GM19438 (cell line): ENCODE measurements around the gene ANO1.

Source experiments
- ATAC-seq: cut with Tn5 transposase; IDR thresholded peaks from one replicate; pipeline ENCODE4 v1.9.1; 2021; ENCODE audit warnings: low read depth; ENCODE audit not compliant: unreplicated experiment

Gene ANO1

DNA sequence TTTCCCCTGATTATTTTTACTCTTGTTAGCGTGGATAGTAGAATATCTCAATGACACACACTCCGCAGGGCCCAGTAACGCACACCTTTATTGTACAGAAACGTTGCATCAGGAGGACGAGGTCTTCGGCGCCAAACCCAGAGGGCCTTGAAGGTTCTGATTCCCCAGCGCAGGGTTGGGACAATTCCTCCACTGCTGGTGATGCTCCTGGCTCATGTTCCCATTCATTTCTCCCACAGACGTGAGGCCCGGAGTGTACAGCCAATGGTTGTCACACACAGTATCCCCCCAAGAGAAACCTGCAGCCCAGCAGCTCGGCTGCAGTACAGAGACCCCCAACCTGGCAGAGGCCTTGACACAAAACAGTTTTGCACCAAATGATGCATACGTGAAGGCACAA, 6.1 kb upstream of the ANO1 start:
- no peak for ATAC-seq

DNA sequence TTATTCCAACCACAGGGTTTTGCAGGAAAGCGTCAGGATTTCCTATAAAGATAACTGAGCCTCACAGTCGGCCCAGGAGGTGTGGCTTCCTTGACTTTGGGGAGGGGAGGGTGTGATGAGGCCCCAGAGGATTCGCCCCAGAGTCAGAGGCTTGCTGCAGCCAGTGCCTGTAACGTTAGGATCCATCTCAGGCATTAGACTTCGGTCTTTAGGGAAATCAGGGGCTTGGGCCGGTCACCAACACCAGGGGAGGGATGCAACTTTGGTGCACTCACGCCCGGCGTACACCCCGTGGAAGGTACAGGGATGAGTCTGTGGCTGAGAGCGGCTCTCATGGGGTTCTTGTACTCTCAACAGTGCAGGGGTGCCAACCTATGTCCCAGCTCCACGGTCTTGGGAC, 5.7 kb upstream of the ANO1 start:
- ATAC-seq = no peak

DNA sequence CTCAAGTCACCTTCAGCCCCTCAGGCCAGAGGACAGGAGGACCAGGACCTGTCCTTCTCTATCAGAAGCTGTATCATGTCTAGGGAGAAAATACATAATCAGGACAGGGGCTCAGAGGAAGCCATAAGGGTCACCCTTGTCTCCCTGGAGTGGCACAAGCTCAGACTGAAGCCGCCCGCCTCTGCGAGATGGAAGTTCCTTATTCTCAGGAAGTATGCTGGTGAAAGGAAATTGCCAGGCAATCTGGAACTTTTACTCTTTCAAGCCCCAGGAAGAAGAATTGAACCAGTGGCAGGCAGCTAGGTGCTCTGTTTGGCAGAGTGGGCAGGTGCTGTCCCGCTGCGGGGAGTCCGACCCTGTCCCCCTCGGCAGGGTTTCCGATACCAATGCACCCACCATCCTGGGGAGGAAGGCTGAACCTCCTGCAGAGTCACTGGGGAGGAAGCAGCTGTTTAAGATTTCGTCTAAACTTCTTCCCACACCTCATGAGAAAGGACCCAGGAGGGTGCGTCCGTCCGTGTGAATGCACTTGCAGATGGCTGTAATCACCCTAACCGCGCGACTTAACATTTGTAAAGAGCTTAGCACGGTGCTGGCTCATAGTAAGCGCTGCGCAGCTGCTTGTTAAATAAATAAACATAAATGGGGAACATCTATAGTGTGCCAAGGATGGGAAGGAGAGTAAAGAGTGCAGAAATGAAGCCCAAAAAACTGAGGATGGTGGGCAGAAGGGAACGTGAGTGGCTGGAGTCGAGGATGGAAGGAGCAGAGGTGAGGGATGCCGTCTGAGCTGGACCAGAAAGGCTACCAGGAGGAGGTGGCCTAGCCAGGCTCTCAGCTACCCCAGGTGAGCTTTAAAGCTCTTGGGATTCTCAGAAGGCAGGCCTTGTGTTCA, 5.0 kb upstream of the ANO1 start:
- ATAC-seq = no peak

DNA sequence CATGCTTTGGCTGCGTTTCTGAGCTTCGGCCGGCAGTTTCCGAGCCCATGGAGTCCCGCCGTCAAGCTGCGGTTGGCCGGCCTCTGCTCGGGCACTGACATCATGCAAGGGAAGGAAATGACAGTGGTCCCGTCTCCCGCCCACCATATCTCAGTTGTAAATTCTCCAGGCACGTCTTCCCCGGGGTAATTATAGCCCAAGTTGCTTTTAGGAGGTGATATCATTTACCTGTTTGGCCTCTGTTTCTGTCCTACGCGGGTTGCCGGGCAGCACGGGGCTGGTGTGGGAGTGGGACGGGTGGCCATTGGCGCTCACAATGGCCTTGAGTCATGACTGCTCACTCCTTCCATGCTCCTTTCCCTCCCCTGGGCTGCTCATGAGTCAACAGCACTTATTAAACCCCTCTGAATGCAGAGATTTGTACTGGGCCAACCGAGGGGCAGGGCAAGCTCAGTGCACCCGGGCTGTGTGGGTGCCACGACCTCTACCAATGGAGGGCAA, 4.2 kb upstream of the ANO1 start:
- no peak for ATAC-seq

DNA sequence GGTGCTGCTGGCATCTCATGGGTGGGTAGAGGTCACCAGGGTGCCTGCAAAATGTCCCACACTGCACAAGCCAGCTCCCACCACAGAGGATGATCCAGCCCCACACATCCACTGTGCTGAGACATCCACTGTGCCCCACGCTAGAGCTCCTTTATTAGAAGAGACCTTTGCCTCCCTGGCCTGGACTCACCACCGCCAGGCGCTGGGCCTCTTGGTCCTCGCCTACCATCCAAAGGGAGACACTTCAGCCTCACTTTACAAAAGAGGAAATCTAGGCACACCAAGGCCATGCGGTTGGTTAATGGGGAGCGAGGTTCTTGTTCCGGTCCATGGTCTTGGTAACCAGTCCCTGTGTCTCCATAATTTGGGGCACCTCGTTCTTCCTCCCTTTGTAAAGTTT, 3.4 kb upstream of the ANO1 start:
- ATAC-seq = no peak

DNA sequence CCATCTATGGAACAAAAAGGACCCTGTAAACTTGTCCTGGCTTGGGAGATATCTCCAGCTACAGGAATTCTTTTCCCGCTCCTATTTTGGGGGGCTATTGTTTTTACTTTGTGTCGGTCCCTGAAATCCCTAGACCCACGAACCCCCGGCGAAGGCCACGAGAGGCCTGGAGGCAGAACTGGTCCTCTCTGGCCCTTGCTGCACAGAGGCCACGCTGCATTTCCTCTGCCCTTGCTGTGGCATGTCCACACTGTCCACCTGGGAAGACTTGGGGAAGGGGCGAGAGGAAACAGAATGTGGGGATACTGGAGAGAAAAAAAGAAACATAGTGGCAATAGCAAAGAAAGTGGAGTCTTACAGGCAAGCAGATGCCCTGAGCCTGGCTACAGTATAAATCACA, 2.3 kb upstream of the ANO1 start:
- ATAC-seq = no peak

DNA sequence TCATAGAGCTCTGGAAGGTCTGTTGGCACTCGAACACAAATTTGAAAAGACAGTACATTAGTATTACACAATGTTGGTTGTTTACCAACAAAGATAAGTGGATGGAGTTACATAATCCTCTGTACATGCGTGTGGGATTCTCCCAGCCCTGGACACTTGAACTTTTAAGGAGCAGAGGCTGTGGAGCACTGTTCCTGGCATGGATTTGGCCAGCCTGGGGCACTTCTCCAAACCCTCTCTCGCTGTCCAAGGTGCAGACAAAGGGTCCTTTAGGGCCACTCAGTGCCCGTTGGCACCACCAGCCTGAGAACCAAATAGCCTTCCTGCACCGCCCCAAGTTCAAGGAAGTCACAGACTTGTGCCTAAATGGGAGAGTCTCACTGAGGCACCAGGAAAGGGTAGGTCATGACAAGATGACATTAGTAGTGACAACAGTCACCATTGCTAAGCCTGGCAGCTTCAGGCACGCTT, 1.6 kb upstream of the ANO1 start:
- no peak for ATAC-seq

DNA sequence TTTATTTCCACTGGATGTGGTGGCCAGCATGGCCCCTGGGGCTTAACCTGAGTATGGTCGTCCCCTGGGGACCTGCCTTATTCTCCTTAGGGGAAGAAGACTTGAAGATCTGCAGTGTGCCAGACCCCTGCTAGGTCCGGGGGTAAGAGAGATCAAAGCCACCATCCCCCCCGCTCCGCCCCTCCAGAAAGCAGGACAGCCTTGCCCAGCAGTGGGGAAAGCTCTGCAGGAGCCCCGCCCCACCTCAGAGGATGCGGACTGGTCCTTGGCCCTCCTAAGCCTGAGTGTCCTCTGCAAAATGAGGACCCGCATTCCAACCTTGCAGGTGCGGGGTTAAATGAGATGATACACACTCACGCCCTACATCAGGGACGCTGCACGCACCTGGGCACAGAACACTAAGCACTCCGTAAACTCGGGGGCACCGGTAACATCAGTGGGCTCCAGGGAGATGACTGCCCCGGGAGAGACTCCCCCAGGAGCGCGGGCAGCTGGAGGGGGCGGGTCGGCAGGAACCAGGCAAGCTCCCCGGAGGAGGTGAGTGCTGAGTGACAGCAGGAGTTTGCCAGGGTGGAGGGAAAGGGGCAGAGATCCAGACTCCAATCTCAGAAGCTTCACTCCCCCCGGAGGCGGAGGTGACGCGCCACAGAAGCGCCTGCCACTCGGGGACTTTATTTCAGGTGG, 564 bp upstream of the ANO1 start:
- ATAC-seq = no peak

DNA sequence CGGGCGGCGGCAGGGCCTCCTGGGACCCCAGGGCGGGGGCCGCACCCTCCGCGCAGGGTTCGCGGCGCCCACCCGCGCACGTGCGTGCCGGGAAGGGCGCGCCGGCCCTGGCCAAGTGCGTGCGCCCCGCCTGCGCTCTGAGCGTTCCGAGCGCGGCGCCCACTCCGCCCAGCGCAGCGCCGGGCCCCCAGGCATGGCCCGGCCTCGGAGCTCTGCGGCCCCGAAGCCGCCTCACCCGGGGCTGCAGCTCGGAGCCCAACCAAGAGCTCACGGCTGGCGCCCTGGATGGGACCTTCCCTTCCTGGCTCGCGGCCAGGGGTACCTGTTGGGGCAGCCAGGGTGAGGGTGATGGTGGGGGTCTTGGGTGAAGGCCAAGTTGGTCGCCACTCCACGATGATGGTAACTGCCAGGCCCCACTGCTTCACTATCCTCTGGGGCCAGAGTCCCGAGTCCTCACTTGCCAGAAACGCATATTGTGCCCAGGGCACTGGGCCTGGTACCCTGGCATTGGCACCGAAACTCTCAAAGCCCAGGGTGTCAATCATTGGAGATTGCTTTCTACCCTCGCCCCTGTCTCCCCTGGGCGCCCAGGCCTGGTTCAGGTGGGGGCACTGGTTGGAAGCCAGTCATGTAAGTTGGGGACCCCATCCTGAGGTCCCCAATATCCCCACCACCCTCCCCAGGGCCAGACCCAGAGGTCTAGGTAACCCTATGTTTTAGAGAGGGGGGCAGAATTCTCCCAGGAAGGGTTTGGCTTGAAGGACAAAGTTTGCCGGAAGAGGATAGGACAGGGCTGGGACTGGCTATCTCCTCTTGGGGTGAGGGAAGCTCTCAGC, 882 bp downstream of the ANO1 start:
- no peak for ATAC-seq

DNA sequence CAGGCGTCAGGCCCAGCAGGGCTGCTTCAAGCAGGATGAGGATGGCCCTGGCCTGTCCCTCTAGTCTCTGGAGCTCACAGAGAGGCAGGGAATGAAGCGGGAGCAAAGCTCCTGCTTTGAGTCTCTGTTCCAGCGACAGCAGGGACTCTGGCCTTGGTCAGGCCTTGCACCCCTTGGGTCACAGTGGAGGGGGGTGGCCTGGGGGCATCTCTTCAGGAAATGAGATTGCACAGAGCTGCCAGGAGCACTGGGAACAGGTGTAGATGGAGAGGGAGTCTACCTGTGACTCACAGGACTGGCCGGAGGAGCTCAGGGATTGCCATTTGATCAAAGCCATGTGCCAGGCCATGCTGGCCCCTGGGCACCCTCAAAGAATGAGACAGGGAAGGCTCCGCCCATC, 1.6 kb downstream of the ANO1 start:
- ATAC-seq = no peak

DNA sequence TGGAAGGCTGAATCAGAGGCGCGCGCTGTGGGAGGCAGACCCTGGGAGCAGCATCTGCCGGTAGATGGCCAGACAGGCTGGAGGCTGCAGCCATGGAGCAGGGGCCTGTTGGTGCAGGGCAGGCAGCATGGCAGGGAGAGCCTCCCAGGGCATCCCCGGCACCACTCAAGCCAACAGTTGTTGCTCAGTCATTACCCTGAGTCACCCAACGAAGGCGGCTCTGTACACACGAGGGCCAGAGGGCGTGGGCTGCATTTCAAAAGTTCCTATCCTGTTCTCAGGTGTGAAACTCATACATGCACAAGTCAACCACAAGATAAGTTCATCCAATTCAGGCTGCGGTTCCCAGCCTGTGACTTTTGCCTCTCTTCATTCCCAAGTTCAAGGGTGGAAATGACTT, 2.6 kb downstream of the ANO1 start:
- no peak for ATAC-seq

DNA sequence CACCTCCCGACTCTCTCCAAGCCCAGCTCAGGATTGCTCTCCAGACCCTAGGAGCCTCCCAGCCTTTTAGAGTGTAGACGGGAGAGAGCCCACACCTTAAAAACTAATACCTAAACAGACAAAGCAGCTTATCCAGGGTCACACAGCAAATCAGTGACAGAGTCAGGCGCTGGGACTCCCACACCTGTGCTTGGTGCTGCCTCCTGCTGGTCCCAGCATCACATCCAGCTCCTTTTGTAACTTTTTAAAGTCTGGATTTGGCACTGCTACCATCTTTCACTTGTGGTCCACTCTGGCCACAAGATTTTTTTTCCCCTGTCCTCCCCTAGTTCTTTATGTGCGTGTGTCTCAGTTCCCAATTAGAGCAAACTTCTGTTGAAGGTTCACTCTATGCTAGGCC, 4.7 kb downstream of the ANO1 start:
- no peak for ATAC-seq

DNA sequence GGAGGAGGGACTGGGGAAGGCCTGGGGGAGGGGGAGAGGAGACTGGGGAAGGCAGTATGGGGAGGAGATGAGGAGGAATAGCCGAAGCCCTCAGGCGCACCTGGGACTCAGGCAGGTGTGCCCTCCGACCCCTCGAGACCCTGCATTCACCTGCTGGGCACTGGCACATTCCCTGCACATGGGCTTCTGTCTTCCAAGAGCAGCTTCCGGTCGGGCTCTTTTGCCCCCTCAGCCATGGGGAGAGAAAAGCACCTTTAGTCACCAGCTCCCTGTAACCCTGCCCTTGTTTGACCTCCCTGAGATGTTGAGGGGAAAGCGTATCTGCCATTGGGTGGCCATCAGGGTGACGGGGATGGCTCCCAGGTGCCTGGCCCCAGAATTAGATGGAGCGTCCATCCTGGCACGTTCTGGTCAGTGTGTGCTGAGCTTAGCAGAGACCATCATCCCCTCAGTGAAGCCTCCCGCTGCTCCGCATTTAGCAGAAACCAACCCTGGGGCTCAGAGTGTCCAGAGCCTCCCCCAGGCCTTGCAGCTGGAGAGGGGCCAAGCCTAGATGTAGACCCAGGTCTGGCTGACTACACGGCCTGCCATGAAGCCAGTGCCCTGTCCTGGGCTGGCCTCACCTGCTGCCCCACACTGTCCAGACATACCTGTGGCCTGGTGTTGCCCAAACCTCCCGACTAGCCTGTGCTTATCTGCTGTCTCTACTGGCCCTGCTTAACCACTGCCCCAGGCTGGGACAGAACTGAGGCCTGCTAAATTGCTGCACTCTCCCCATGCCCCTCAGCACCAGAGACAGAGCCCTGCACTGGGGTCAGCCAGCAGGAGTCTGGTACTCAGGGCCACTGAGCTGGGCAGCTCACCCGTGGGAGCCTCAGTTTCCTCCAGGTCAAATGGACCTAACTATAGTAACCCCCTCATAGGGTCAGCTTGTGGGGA, 6.2 kb downstream of the ANO1 start:
- ATAC-seq = no peak

DNA sequence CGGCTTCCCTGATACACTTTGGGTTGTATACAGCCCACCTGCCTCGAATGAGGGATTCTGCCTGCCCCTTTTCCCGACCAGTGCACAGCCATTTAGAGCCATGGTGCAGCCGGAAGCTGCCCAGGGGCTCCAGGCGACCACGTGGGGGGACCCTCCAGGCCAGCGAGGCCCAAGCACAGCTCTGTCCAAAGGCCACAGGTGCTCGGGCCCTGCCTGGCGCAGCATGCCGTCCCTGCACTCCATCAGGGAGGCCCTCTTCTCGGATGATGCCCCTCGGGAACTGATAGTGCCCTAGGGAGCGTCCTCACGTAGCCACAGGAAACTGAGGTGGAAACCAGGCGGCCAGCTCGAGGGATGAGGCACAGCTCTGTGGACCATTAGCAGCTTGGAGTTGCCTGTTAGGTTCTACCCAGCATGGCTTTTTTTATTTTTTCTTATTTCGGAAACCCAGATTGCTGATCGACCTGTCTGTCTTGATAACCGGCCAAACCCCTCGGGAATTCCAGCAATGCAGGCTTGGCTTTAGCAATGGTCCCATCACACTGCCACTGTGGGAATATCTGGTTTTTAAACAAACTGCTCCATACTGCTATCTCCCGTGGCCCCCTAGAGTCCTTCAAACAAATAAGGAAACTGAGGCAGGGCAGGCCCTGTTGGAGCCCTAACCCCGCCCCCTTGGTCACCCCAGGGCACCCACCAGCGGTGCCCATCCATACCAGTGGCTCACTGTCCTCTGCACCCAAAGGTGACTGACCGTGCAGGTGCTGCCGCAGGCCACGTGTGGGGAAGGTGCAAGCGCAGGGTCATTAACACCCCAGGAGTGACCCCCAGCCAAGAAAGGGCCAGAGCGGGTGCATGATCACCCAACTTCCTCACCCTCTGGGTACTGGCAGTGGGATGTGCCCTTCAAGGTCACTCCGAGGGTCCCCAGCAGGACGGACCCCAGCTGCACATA, 8.0 kb downstream of the ANO1 start:
- ATAC-seq = no peak

DNA sequence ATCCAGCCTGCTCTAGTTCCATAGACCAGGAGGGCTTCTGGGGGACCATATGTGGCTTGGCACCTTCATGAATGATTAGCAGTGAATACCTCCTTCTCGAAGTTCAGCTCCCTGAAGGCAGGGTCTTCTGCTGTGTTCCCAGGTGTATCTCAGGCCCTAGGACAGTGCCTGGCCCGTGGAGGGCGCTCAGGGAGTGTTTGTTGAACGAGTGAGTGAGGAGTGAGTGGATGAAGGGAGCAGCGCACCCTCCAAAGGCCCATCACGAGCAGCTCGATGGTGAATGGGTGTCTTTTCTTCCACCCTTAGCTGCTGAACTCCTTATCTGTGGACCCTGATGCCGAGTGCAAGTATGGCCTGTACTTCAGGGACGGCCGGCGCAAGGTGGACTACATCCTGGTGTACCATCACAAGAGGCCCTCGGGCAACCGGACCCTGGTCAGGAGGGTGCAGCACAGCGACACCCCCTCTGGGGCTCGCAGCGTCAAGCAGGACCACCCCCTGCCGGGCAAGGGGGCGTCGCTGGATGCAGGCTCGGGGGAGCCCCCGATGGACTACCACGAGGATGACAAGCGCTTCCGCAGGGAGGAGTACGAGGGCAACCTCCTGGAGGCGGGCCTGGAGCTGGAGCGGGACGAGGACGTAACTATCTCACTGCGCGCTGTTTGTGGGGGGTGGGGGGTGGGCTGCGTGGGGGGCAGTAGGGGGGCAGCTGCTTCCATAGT, 9.5 kb downstream of the ANO1 start:
- no peak for ATAC-seq

DNA sequence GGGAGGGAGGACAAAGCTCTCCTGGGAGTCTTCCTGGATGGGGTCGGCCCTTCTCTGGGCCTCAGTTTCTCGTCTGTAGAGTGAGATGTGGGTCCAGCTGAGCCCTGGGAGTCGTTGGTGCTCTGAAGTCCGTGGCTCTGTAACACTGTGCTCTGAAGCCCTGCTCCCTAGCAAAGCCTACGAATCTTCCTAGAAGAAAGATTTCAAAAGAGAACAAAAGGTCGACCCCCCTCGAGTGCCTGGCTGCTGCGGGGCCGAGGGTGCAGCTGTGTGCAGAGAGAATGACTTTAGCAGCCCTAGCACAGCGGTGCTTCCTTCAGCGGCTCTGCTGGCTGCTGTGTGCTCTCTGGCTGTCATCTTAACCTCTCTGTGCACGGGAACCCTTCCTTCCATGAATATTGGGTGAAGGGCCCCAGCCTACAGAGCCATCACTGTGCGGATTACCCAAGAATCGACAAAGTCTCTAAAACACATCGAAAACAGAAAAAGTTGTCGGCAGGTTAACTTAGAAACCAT, 10.7 kb downstream of the ANO1 start:
- ATAC-seq = no peak

DNA sequence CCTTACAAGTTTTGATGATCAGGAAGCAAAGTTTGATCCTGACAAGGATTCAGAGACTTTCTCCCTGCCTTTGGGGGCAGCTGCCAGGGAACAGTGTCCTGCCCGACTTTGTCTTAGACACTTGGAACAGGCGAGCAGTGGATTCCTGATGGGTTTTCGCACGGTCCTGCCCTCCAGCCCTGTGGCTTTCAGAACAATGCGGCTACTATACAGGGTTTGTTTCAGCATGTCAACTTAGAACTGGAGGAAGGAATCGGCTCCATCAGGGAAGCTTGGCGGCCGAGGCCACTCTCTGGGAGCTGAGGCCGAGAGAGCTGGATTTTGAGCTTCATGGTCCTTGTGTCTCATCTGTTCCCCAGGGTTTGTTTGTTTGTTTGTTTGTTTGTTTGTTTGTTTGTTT, 11.5 kb downstream of the ANO1 start:
- ATAC-seq = no peak

DNA sequence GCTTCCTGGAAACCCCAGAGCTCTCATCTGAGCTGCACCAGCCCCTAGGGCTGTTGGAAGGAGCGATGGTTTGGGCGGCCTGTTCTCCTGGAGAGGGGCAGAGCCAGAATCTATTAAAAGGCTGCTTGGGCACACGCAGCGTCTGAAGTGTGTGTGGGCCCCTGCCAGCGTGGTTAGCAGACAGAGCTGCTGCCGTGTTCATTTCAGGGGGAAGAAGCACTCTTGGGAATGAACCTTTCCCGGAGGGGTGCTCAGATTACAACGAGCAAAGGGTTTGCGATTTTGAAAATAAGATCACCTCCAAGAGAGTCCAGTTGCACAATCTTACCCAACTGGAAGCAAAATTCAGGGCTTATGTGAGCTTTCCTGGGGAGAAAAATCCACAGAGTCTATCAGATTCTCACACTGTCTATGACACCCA, 12.9 kb downstream of the ANO1 start:
- no peak for ATAC-seq
